Measurements from ENCODE around the gene SULT1E1. TPM values are rescaled to one million over a fixed set of nuclear protein-coding genes. Genes with fewer than 3 reads are reported as not detected.

SULT1E1 gene, protein sequence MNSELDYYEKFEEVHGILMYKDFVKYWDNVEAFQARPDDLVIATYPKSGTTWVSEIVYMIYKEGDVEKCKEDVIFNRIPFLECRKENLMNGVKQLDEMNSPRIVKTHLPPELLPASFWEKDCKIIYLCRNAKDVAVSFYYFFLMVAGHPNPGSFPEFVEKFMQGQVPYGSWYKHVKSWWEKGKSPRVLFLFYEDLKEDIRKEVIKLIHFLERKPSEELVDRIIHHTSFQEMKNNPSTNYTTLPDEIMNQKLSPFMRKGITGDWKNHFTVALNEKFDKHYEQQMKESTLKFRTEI
- total RNA-seq = 1.4 TPM
- long read RNA-seq, partial matches to known transcripts = 0 of 1 reads
- long read RNA-seq, other reads (novel, unspliced or antisense) = 0 of 1 reads

GRCh38 chr4:69860052-69860451 is at the start of gene SULT1E1:
Gene SULT1E1 (minus strand): TSS chr4:69860145. CDS start chr4:69857644, 2,501 bp downstream.
- Histone ChIP-seq H3K4me3 (no peak within 1 kb of the TSS), H3K27ac (no peak within 1 kb of the TSS), H3K4me1 (no peaks in the 10 kb centered on the region), H3K27me3 (no peaks in the 10 kb centered on the region), H3K9me3 (no peaks in the 10 kb centered on the region), H3K36me3 (no peaks in the 10 kb centered on the region)
- TF ChIP-seq, protein P1, sequence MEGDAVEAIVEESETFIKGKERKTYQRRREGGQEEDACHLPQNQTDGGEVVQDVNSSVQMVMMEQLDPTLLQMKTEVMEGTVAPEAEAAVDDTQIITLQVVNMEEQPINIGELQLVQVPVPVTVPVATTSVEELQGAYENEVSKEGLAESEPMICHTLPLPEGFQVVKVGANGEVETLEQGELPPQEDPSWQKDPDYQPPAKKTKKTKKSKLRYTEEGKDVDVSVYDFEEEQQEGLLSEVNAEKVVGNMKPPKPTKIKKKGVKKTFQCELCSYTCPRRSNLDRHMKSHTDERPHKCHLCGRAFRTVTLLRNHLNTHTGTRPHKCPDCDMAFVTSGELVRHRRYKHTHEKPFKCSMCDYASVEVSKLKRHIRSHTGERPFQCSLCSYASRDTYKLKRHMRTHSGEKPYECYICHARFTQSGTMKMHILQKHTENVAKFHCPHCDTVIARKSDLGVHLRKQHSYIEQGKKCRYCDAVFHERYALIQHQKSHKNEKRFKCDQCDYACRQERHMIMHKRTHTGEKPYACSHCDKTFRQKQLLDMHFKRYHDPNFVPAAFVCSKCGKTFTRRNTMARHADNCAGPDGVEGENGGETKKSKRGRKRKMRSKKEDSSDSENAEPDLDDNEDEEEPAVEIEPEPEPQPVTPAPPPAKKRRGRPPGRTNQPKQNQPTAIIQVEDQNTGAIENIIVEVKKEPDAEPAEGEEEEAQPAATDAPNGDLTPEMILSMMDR (IDR thresholded peaks at IDR 0.05) = no peak
- ATAC-seq (no peak), DNase-seq (no peak)
- intact Hi-C loops (cut with DNase I) = no loop called here

- intact Hi-C loops (cut with DNase I) = no loop called here
- no peak for ATAC-seq
These were observed 49.2 kb upstream of the SULT1E1 start for GRCh38 chr4:69909195-69909594.

DNA sequence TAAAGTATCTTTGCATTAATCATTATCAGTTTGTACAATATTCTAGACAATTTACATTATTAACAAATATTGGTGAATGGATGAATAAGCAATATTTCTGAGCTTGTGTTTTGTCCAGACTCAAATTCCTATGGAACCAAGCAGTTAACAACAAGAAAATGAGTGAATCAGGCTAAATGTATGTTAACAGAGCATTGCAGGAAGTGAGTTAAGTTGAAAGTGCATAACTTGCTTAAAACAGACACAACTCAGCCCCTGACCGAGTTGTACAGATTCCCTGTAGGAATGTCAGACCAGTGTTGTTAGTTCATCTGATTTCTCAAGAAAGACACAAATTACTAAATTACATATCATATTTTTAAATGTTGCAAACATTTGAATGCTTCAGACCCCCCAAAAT is 47.2 kb upstream of the SULT1E1 start:
- TF ChIP-seq, protein P1 (IDR thresholded peaks at IDR 0.05) = no peak
- H3K9me3 ChIP-seq = no peaks in the 10 kb centered on the region
- H3K4me3 ChIP-seq = no peak overlapping the region
- H3K27ac ChIP-seq = no peak overlapping the region
- H3K4me1 ChIP-seq = no peaks in the 10 kb centered on the region
- no peaks in the 10 kb centered on the region for H3K27me3 ChIP-seq
- DNase-seq = no peak
- intact Hi-C loops (cut with DNase I) = no loop called here
- ATAC-seq = no peak
- no peaks in the 10 kb centered on the region for H3K36me3 ChIP-seq

More at GRCh38 chr4:69909195-69909594, 49.2 kb upstream of the SULT1E1 start:
- Histone ChIP-seq H3K36me3 (no peaks in the 10 kb centered on the region), H3K9me3 (no peaks in the 10 kb centered on the region), H3K27me3 (no peaks in the 10 kb centered on the region), H3K4me1 (no peaks in the 10 kb centered on the region), H3K27ac (no peak overlapping the region), H3K4me3 (no peak overlapping the region)
- TF ChIP-seq, protein P1 (IDR thresholded peaks at IDR 0.05) = no peak
- DNase-seq = no peak

- TF ChIP-seq, protein P1 (IDR thresholded peaks at IDR 0.05) = peak; percentile 42
- ATAC-seq = no peak
- H3K36me3 ChIP-seq = no peaks in the 10 kb centered on the region
- DNase-seq = no peak
- no peaks in the 10 kb centered on the region for H3K9me3 ChIP-seq
- no peaks in the 10 kb centered on the region for H3K4me1 ChIP-seq
- no peak overlapping the region for H3K27ac ChIP-seq
- no peaks in the 10 kb centered on the region for H3K27me3 ChIP-seq
- intact Hi-C loops (cut with DNase I) = no loop called here
- H3K4me3 ChIP-seq = no peak overlapping the region
These were observed 36.7 kb upstream of the SULT1E1 start for GRCh38 chr4:69896530-69897116.

DNA sequence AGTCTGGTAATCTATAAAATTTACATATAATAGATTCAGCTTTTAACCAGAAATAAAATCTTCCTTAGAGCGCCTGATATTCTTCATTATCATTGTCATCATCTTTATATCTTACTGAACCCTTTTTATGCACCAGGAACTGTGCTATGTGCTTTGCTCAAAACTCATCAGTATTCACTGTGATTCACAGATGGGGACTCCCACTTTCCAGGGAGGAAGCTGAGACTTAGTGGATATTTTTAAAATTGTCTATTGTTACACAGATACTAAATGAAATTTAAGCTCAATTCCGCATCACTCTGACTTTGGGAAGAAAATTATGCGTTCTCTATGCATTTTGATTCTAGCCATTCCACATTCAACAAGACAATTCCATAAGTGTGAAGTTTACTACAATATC is 34.8 kb upstream of the SULT1E1 start:
- ATAC-seq (no peak), DNase-seq (no peak)
- intact Hi-C loops (cut with DNase I) = no loop called here
- no peak overlapping the region for H3K27ac ChIP-seq
- no peaks in the 10 kb centered on the region for H3K36me3 ChIP-seq
- no peaks in the 10 kb centered on the region for H3K4me1 ChIP-seq
- TF ChIP-seq, protein P1 (IDR thresholded peaks at IDR 0.05) = no peak
- H3K9me3 ChIP-seq = no peaks in the 10 kb centered on the region
- H3K4me3 ChIP-seq = no peak overlapping the region
- H3K27me3 ChIP-seq = no peaks in the 10 kb centered on the region

All from upper lobe of right lung (tissue), 1 donor.